GM19023 (cell line): ENCODE results near the gene B9D2.

ENCODE experiments used
- ATAC-seq: cut with Tn5 transposase; IDR thresholded peaks from one replicate; pipeline ENCODE4 v1.9.1; 2021; ENCODE audit warnings: mild to moderate bottlenecking, moderate library complexity; ENCODE audit not compliant: unreplicated experiment

The B9D2 gene

GRCh38 chr19:41311613-41312012 is 52.3 kb downstream of the B9D2 start:
- no peak for ATAC-seq

- ATAC-seq, result no peak
These were observed 52.9 kb downstream of the B9D2 start for GRCh38 chr19:41311072-41311471.

- peak; percentile 71 for ATAC-seq
These were observed 53.7 kb downstream of the B9D2 start, which contains the start of gene CCDC97 for GRCh38 chr19:41310033-41310831. CCDC97 (plus strand) TSS chr19:41310172; CDS start chr19:41310311, 139 bp downstream.

- no peak for ATAC-seq
These were observed 54.5 kb downstream of the B9D2 start for GRCh38 chr19:41309180-41310032.

- ATAC-seq, result no peak
These were observed 55.3 kb downstream of the B9D2 start for GRCh38 chr19:41308450-41309179.

- ATAC-seq, result no peak
These were observed 55.9 kb downstream of the B9D2 start for GRCh38 chr19:41307954-41308449.

- no peak for ATAC-seq
These were observed 56.7 kb downstream of the B9D2 start for GRCh38 chr19:41307090-41307875.

- no peak for ATAC-seq
These were observed 57.8 kb downstream of the B9D2 start for GRCh38 chr19:41305927-41306793.

GRCh38 chr19:41304706-41305483 is 59.1 kb downstream of the B9D2 start:
- ATAC-seq, result no peak
